ENCODE data around the gene TANGO2. TPM values are rescaled to one million over a fixed set of nuclear protein-coding genes. Genes with fewer than 3 reads are reported as not detected.

The TANGO2 gene
- total and polyA plus RNA-seq, 2 of the 8 experiments (the other 6 are each of a cell fraction or from before 2014, with no cell fraction given) = 10.1 to 18.4 TPM

GRCh38 chr22:20016734-20017621, 3.9 kb upstream of the TANGO2 start, which contains the start of gene ARVCF (continued):
- no peak for TF ChIP-seq BCL11A (IDR thresholded peaks at IDR 0.05; ENCODE audit: low read depth in 2 of 2, low read length in 2 of 2)
- 0 out of 2 replicates have a peak, but pooled peaks have one; percentile 11 for TF ChIP-seq TBP (IDR thresholded peaks at IDR 0.05; ENCODE audit: low read depth, low read length)
- TF ChIP-seq KDM4A (IDR thresholded peaks at IDR 0.05; ENCODE audit: low read depth, low read length, severe bottlenecking) = peak; percentile 85
- no peak for TF ChIP-seq BRCA1 (IDR thresholded peaks at IDR 0.05; ENCODE audit: low read depth, low read length)
- TF ChIP-seq RBBP5 (IDR thresholded peaks at IDR 0.05; ENCODE audit: borderline replicate concordance, low read depth, low read length) = no peak
- TF ChIP-seq EZH2 (IDR thresholded peaks at IDR 0.05; ENCODE audit: low read depth, low read length, severe bottlenecking) = peak; percentile 40
- TF ChIP-seq ZNF274 (IDR thresholded peaks at IDR 0.05; ENCODE audit: borderline replicate concordance, extremely low read depth, low read length) = no peak
- TF ChIP-seq TAF7 (optimal IDR thresholded peaks at IDR 0.05; ENCODE audit: borderline replicate concordance, low read depth, low read length) = no peak
- TF ChIP-seq RNF2 (IDR thresholded peaks at IDR 0.05; ENCODE audit: borderline replicate concordance, low read depth, low read length, missing control alignments, poor library complexity, severe bottlenecking) = no peak
- TF ChIP-seq NANOG (IDR thresholded peaks at IDR 0.05; ENCODE audit: insufficient read depth, low read depth, low read length, poor library complexity, severe bottlenecking) = no peak
- TF ChIP-seq ASH2L (IDR thresholded peaks at IDR 0.05; ENCODE audit: low read length) = no peak
- TF ChIP-seq SRF (IDR thresholded peaks at IDR 0.05; ENCODE audit: low read depth, low read length) = no peak
- no peak for TF ChIP-seq PHF8 (conservative IDR thresholded peaks at IDR 0.05; ENCODE audit: low read depth, low read length)
- no peak for TF ChIP-seq SAP30 (IDR thresholded peaks at IDR 0.05; ENCODE audit: insufficient read depth, insufficient replicate concordance, low read length)
- no peak for TF ChIP-seq CEBPB (IDR thresholded peaks at IDR 0.05; ENCODE audit: low read depth, low read length)
- 0 out of 2 replicates have a peak, but pooled peaks have one; percentile 64 for TF ChIP-seq SP4 (IDR thresholded peaks at IDR 0.05; ENCODE audit: low read length)
- peak; percentile 60; the same call in 1 of the 2 replicates for TF ChIP-seq E2F6 (IDR thresholded peaks at IDR 0.05)
- TF ChIP-seq BACH1 (IDR thresholded peaks at IDR 0.05; ENCODE audit: low read length) = 0 out of 2 replicates have a peak, but pooled peaks have one; percentile 27
- no peak for TF ChIP-seq KDM1A (IDR thresholded peaks at IDR 0.05; ENCODE audit: borderline replicate concordance, low read length)
- peak; percentile 98 for TF ChIP-seq SP1 (IDR thresholded peaks at IDR 0.05; ENCODE audit: low read depth, low read length)
- TF ChIP-seq JUND (IDR thresholded peaks at IDR 0.05; ENCODE audit: low read length) = no peak

Measured in H1 (cell line).